ENCODE data around the gene PPTC7.

- no peak for TF ChIP-seq POLR2AphosphoS5 (IDR thresholded peaks at IDR 0.05; ENCODE audit: low read depth, low read length)
- TF ChIP-seq ATF3 (IDR thresholded peaks at IDR 0.05; ENCODE audit: insufficient read depth, low read depth, low read length), result no peak
- TF ChIP-seq FOSL1 (IDR thresholded peaks at IDR 0.05; ENCODE audit: insufficient read depth, low read depth, low read length), result no peak
- TF ChIP-seq EZH2 (IDR thresholded peaks at IDR 0.05; ENCODE audit: low read depth, low read length, severe bottlenecking), result no peak
- no peak for TF ChIP-seq CTCF (IDR thresholded peaks at IDR 0.05; ENCODE audit: control extremely low read depth in 1 of 3, insufficient read depth in 1 of 3, low read depth in 1 of 3, low read length in 3 of 3)
- no peak for TF ChIP-seq POLR2A (IDR thresholded peaks at IDR 0.05; ENCODE audit: control extremely low read depth in 1 of 2, low read depth in 2 of 2, low read length in 2 of 2)
- TF ChIP-seq SUZ12 (IDR thresholded peaks at IDR 0.05; ENCODE audit: low read length), result no peak
- no peak for TF ChIP-seq CREB1 (IDR thresholded peaks at IDR 0.05)
- no peak for TF ChIP-seq RAD21 (IDR thresholded peaks at IDR 0.05 in 1 of 2, conservative IDR thresholded peaks at IDR 0.05 in 1 of 2; ENCODE audit: low read depth in 2 of 2, low read length in 2 of 2)
- no peak for TF ChIP-seq RFX5 (IDR thresholded peaks at IDR 0.05; ENCODE audit: borderline replicate concordance, low read depth, low read length)
- TF ChIP-seq EGR1 (IDR thresholded peaks at IDR 0.05; ENCODE audit: borderline replicate concordance, low read depth, low read length), result no peak
Measured at GRCh38 chr12:110537605-110538409, 45.3 kb downstream of the PPTC7 start.
